ENCODE results near the gene ZNF253.
"Not testable (repeated sequence)": the region's sequence is repeated elsewhere in the genome, so short reads cannot be mapped to it uniquely, and the experiment has no call there.

Gene ZNF253

GRCh38 chr19:19865750-19866610 is at the start of gene ZNF253:
TSS of gene ZNF253 (plus strand) at chr19:19865882. CDS start at chr19:19865997, 115 bp downstream.
- Mint-ChIP-seq H3K27ac (peak within 1 kb of the TSS; percentile 97), H3K4me1 (peaks cover 37% of the 10 kb centered on the region), H3K4me3 (peak within 1 kb of the TSS; percentile 99), H3K36me3 (no peaks in the 10 kb centered on the region), H3K27me3 (no peaks in the 10 kb centered on the region), H3K9me3 (no peaks in the 10 kb centered on the region)
- ATAC-seq: peak; percentile 97

- H3K9me3 Mint-ChIP-seq: peaks cover 5% of the 10 kb centered on the region
- no peak for ATAC-seq
- peaks cover 69% of the 10 kb centered on the region for H3K4me1 Mint-ChIP-seq
- H3K4me3 Mint-ChIP-seq: peak overlapping the region; percentile 58
- H3K36me3 Mint-ChIP-seq: peaks cover 88% of the 10 kb centered on the region
- H3K27ac Mint-ChIP-seq: peak overlapping the region; percentile 83
- no peaks in the 10 kb centered on the region for H3K27me3 Mint-ChIP-seq
These were observed 49.0 kb upstream of the ZNF253 start for GRCh38 chr19:19816679-19817078.

GRCh38 chr19:19817357-19817756 is 48.3 kb upstream of the ZNF253 start:
- Mint-ChIP-seq H3K9me3 (peaks cover 5% of the 10 kb centered on the region), H3K4me1 (peaks cover 68% of the 10 kb centered on the region), H3K27me3 (no peaks in the 10 kb centered on the region), H3K4me3 (peak overlapping the region; percentile 58), H3K27ac (peak overlapping the region; percentile 83), H3K36me3 (peaks cover 81% of the 10 kb centered on the region)
- ATAC-seq: peak; percentile 66

- H3K36me3 Mint-ChIP-seq: peaks cover 51% of the 10 kb centered on the region
- H3K27ac Mint-ChIP-seq: peak overlapping the region; percentile 99
- no peaks in the 10 kb centered on the region for H3K27me3 Mint-ChIP-seq
- H3K4me3 Mint-ChIP-seq: peak overlapping the region; percentile 100
- H3K9me3 Mint-ChIP-seq: peaks cover 5% of the 10 kb centered on the region
- ATAC-seq: peak; percentile 21
- peaks cover 54% of the 10 kb centered on the region for H3K4me1 Mint-ChIP-seq
These were observed 44.8 kb upstream of the ZNF253 start for GRCh38 chr19:19820774-19821320.

GRCh38 chr19:19821366-19821951 is 44.2 kb upstream of the ZNF253 start, which contains the start of gene ZNF506:
TSS of gene ZNF506 (minus strand) at chr19:19821750. CDS start at chr19:19821603, 147 bp downstream.
- peaks cover 49% of the 10 kb centered on the region for H3K36me3 Mint-ChIP-seq
- H3K27ac Mint-ChIP-seq: peak within 1 kb of the TSS; percentile 99
- no peaks in the 10 kb centered on the region for H3K27me3 Mint-ChIP-seq
- H3K4me1 Mint-ChIP-seq: peaks cover 54% of the 10 kb centered on the region
- peak within 1 kb of the TSS; percentile 100 for H3K4me3 Mint-ChIP-seq
- peak; percentile 96 for ATAC-seq
- H3K9me3 Mint-ChIP-seq: peaks cover 9% of the 10 kb centered on the region

GRCh38 chr19:19821976-19822375 is 43.7 kb upstream of the ZNF253 start:
- not testable (repeated sequence) for H3K9me3 Mint-ChIP-seq, H3K27me3 Mint-ChIP-seq, ATAC-seq
- peak overlapping the region; percentile 100 for H3K4me3 Mint-ChIP-seq
- peaks cover 52% of the 10 kb centered on the region for H3K4me1 Mint-ChIP-seq
- H3K36me3 Mint-ChIP-seq: peaks cover 47% of the 10 kb centered on the region
- peak overlapping the region; percentile 99 for H3K27ac Mint-ChIP-seq

- ATAC-seq: peak; percentile 62
- Mint-ChIP-seq H3K9me3 (peaks cover 14% of the 10 kb centered on the region), H3K27me3 (no peaks in the 10 kb centered on the region), H3K4me1 (peaks cover 34% of the 10 kb centered on the region), H3K36me3 (peaks cover 31% of the 10 kb centered on the region), H3K27ac (peak overlapping the region; percentile 71), H3K4me3 (peak overlapping the region; percentile 21)
These were observed 41.8 kb upstream of the ZNF253 start for GRCh38 chr19:19823916-19824315.

GRCh38 chr19:19826875-19827274 is 38.8 kb upstream of the ZNF253 start:
- peaks cover 8% of the 10 kb centered on the region for H3K4me1 Mint-ChIP-seq
- H3K9me3 Mint-ChIP-seq: peaks cover 29% of the 10 kb centered on the region
- H3K4me3 Mint-ChIP-seq: no peak overlapping the region
- no peak for ATAC-seq
- H3K27me3 Mint-ChIP-seq: no peaks in the 10 kb centered on the region
- no peak overlapping the region for H3K27ac Mint-ChIP-seq
- peaks cover 23% of the 10 kb centered on the region for H3K36me3 Mint-ChIP-seq

GRCh38 chr19:19835560-19836038 is 30.1 kb upstream of the ZNF253 start:
- H3K27ac Mint-ChIP-seq: no peak overlapping the region
- no peaks in the 10 kb centered on the region for H3K27me3 Mint-ChIP-seq
- H3K36me3 Mint-ChIP-seq: peaks cover 24% of the 10 kb centered on the region
- H3K4me3 Mint-ChIP-seq: no peak overlapping the region
- H3K4me1 Mint-ChIP-seq: no peaks in the 10 kb centered on the region
- H3K9me3 Mint-ChIP-seq: peaks cover 22% of the 10 kb centered on the region
- no peak for ATAC-seq

GRCh38 chr19:19847781-19848180 is 17.9 kb upstream of the ZNF253 start:
- Mint-ChIP-seq H3K4me1 (peaks cover 11% of the 10 kb centered on the region), H3K36me3 (peaks cover 14% of the 10 kb centered on the region), H3K27me3 (no peaks in the 10 kb centered on the region), H3K4me3 (no peak overlapping the region), H3K9me3 (peaks cover 6% of the 10 kb centered on the region), H3K27ac (no peak overlapping the region)
- ATAC-seq: no peak

- Mint-ChIP-seq H3K4me1 (peaks cover 11% of the 10 kb centered on the region), H3K9me3 (peaks cover 2% of the 10 kb centered on the region), H3K4me3 (no peak overlapping the region), H3K27me3 (no peaks in the 10 kb centered on the region), H3K27ac (no peak overlapping the region), H3K36me3 (peaks cover 7% of the 10 kb centered on the region)
- ATAC-seq: no peak
These were observed 16.6 kb upstream of the ZNF253 start for GRCh38 chr19:19849056-19849455.

- H3K27ac Mint-ChIP-seq: peak overlapping the region; percentile 53
- not testable (repeated sequence) for ATAC-seq, H3K27me3 Mint-ChIP-seq, H3K9me3 Mint-ChIP-seq, H3K4me3 Mint-ChIP-seq, H3K36me3 Mint-ChIP-seq
- H3K4me1 Mint-ChIP-seq: peaks cover 11% of the 10 kb centered on the region
These were observed 13.9 kb upstream of the ZNF253 start for GRCh38 chr19:19851740-19852139.

GRCh38 chr19:19858751-19859150 is 6.9 kb upstream of the ZNF253 start:
- Mint-ChIP-seq H3K4me1 (peaks cover 25% of the 10 kb centered on the region), H3K4me3 (no peak overlapping the region), H3K27me3 (no peaks in the 10 kb centered on the region), H3K9me3 (no peaks in the 10 kb centered on the region), H3K27ac (peak overlapping the region; percentile 48), H3K36me3 (peaks cover 5% of the 10 kb centered on the region)
- ATAC-seq: no peak

- H3K9me3 Mint-ChIP-seq: no peaks in the 10 kb centered on the region
- H3K27ac Mint-ChIP-seq: peak overlapping the region; percentile 88
- peaks cover 32% of the 10 kb centered on the region for H3K4me1 Mint-ChIP-seq
- H3K27me3 Mint-ChIP-seq: no peaks in the 10 kb centered on the region
- H3K36me3 Mint-ChIP-seq: peaks cover 5% of the 10 kb centered on the region
- peak; percentile 83 for ATAC-seq
- H3K4me3 Mint-ChIP-seq: peak overlapping the region; percentile 87
These were observed 4.8 kb upstream of the ZNF253 start for GRCh38 chr19:19860756-19861390.
